Superior temporal gyrus (tissue), 1 donor: ENCODE data around the gene CABLES1.
"Not testable (repeated sequence)": the region's sequence is repeated elsewhere in the genome, so short reads cannot be mapped to it uniquely, and the experiment has no call there.

ENCODE experiments used
- DNase-seq: peaks from one replicate; pipeline ENCODE4 v3.0.0-alpha.2; 2016; ENCODE audit errors: extremely low spot score

CABLES1 gene

DNA sequence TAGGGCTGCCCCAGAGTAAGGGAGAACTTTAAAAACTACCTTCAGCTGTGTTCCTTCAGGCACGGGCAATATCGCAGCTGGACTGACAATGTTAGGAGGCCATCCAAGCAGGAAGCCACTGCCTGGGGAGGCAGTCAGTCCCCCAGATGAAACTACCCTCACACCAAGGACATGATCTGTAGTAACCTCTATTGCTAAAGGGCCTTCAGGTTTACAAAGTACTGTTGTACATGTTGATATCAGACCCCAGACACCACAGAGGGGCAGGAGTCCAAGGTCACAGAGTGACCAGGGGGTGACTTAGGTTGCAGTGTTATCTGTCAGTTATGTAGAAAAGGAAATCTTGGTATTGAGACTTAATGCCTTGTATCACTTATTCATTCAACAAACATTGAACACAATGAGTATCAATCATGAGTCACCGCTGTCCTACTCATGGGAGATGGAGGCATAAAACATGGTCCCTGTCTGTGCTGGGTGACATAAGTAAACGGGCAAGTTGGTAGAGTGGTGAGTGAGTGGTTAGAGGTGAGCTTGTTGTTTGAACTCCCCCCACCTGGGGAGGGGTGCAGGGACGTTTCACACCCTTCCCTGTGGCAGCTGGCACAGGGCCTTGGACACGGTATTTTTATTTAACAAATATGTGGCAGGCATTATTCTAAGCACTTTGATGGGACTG lies 7.1 kb downstream of the CABLES1 start:
- DNase-seq = no peak

DNA sequence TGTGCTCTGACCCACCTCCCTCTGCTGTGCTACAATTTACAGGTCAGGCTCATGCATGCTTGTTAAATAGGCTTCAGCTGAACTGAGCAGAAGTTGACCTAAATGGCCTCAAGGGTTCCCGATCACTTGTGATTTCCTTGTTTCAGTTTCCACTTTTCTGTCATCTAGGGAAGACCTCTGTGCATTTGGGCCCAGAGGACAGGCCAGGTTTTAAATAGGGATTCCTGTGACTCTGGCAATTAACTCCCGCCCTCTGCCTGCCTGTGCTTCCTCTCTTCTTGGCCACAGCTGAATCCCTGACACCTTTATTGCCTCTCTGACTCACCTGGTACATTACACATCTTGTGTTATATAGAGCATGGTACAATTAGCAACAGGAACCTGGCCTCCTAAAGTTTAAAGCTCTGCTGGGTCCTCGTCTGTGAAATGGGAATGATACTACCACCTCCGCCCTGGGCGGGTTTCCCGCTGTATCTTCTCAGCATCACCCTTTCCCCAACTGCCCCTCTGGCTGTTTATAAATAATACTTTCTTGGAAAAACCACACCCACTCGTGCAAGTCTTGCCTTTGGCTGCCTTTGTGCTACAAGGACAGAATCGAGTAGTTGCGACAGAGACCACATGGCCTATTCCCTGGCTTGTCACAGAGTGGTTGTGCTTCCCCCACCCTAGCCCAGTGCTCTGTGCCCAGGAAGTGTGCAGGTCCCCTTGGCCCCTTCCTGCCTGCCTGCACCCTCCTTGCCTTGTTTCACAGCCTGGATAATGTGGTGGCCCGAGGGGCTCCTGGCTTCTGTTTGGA lies 7.9 kb downstream of the CABLES1 start:
- no peak for DNase-seq

DNA sequence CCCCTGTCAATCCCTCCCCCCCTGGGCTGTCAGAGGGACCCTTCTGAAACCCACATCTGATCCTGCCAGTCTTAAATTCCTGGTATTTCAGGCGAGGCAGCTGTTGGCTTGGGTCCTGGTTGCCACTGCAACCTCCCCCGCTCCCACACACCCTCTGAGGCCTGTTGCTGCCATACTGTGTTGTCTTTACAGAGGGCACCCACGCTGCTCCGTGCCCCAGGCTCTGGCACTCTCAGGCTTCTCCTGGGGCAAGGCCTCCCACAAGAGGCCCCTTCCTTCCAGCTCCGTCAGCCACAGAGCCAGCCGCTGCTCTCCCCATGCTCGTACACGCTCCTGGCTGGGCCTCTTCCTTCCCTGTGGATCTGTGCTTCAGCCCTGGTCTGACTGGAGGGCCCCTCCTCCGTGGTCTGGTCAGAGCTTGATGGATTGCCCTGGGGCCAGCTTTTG lies 8.6 kb downstream of the CABLES1 start:
- no peak for DNase-seq

DNA sequence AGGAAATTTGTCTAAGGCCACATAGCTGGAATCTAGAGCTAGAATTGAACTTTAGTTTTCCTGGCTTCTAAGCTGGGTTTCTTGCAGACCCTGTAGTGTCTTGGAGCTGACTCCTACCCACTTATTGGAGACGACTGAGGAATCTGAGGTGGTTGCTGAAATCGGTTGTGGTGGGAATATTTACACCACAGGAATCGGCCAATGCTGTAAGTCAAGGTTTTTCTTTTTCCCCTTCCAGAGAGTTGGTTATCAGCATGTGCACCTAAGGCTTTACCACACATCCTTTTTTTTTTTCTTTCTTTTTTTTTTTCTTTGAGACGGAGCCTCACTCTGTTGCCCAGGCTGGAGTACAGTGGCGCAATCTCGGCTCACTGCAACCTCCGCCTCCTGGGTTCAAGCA lies 9.4 kb downstream of the CABLES1 start:
- DNase-seq = no peak

DNA sequence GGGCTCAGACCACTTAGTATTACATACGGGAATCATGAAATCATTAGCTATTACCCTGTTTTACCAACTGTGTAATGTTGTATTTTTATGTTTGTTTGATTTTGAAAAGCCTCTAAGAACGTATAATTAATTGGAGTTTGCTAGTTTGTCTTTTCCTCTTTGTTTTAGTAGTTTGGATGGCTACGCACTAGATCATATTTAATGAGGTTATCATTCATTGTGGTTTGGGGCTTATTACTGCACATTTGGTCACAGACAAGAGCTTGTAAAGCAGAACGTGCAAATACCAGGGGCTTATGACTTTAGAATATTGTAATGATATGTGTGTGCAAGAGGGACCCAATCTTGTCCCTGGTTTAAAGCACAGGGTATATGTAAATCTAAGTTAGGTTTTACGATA lies 10.3 kb downstream of the CABLES1 start:
- DNase-seq = no peak

DNA sequence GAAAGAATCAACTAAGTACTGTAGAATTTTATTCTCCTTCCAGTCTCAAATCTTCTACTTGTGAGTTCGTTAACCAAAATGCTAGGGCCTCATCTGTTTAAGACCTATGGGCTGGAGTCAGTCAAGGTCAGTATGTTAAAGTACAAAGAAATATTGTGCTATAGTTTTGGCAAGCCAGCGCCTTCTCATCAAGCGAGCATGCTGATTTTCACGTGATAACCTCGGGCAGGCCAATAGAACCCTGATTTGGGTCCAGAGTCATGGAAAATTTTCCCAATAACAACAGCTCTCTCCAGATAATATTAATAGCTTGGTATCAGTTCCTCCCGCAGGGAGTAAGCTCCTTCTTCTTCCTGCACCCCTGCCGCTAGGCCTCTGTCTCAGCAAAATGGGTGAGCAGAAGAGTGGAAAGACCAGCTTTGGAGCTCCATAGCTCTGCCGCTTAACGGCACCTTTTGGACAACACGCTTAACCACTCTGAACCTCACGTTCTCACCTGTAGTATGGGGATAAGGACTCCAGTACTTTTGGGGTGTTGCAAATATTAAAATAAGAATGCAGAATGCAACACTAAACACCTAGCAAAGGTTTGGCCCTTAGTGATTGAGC lies 11.7 kb downstream of the CABLES1 start:
- DNase-seq = no peak

DNA sequence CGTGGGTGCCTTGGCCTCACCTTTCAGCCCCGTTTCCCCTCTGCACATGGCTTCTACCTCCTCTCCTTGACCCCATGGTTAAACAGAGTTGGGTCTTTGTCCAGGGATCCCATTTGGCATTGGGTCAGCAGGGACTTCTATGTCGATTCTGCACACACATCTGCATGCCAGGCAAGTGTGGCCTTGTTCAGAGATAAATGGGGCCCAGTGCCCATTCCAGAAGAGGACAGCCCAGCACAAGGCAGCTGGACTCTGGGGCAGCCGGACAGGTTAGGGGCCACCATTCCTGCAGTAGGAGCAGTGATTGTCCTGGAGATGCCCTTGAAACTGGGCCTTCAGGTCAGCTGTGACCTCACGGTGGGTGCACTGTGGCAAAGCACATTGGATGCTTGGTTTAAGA lies 13.1 kb downstream of the CABLES1 start:
- no peak for DNase-seq

DNA sequence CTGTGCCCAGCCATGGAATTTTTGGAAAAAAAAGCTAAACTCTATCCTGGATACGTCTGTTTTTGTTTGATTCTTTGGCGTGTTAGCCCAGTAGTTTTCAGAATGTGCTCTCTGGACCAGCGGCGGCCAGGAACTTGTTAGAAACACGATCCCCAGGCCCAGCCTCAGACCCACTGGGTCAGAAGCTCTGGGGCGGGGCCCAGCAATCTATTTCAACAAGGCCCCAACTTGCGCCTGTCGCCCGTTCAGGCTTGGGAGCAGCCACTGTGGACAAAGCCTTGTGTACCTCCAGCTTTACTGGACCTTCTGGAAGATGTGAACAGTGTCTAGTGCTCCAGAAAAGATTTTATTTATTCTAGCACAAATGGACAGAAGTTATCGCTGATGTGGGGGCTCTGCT lies 14.3 kb downstream of the CABLES1 start:
- DNase-seq = no peak

DNA sequence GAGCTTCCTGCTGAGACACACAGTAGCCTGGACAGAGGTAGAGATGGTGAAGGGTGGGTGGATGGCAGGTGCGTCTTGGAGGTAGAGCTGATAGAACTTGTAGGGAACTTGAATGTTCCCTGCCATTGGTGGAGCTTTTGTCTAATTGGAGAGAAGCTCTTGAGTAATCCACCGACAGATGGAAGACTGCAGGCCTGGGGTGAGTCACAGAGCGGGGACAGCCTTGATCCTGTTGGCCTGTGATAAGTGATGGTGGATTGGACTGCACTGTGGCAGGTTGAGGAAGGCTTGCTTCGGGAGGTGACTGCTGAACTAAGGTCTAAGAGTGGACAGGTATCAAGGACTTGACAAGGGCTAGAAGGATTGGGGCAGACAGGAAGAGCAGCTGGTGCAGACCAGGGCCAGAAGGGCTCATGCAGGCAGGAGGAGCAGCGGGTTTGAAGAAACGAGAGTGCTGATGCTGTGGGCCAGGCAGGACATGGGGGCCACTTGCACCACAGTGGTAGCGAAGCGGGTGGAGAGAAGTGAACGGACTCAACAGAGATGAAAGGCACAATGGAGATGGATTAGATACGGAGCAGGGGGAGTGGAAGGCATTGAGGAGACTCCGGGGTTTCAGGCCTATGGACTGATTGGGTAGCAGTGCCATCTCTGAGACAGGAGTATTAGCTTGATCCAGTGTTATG lies 16.3 kb downstream of the CABLES1 start:
- DNase-seq = no peak

DNA sequence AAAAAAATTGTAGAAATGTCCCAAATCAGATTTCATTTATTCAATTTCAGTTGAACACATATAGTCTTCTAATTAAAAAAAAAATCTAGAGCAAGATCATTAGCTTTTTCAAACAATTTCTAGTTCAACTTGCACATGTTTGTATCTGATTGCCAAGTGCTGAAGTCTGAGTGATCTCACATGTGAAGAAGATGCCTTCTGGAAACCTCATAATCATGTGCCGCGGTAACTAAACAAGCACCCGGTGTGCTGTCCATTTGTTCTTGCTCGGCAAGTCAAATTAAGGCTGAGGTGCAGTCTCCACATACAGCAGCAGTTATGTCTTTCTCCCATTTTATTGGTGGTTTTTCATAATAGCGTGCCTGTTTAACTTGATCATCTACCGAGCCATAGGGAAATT lies 18.7 kb downstream of the CABLES1 start:
- no peak for DNase-seq

DNA sequence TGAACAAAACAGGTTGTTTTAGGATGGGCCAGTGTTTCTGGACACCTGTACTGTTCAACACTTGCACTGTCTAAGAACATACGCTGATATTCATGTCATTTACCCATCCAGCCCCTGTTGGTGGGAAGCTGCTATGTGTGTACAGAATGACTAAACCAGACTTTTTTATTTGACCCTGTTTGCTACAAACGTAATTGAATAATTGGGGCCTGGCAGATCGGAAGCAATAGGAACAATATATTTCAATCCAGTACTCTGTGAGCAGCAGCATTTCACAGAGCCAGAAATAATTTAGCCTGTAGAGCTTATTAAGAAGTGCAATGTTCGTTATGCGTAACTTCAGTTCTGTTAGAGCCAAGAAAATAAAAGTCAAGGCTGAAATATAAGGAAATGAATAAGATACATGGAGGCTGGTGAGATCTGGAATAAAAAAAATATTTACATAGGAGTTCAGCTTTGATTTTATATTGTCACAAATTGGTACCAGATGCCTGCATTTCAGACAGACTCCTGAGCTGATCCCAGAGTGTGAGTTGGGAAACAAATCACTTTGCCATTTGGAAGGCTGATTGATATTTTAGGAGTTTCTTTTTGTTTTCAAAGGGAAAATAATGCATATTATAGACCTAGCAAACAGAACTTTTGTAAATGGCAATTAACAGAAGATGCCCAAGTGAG lies 19.7 kb downstream of the CABLES1 start:
- no peak for DNase-seq

DNA sequence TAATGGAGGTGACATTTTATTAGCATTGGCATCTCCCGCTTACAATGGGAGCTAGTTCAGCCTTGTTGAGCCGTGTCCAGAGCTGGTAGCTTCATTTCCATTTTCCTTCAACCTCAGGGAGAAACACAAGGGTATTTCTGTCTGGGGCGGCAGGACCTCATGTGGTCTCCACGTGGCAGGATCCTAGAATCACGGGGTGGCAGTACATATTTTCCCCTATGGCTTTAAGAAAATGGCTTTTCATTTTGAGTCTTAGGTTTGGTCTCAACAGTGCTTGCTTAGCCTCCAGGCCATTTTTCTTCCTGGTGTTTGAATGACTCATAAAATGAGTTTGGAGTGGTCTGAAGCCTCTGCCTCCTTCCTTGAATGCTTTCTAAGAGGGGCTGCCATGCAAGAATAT lies 20.3 kb downstream of the CABLES1 start:
- DNase-seq = no peak

DNA sequence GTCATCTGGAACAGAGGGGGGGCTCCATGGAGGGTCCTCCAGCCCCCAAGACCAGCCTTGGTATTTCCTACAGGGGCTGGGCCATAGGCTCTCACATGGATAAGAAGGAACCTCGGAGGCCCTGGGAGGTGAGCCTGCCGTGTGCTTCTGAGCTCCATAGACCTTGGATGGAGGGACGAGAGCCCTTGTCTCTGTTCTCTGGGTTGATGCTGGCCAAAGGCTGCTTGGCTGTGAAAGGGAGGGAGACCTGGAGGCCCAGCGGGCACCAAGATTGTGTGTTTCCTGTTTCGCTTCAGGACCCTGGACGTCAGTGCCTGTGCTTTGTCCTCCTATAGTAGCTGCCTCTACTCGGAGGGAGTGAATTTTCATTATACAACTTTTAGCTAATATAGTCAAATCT lies 20.8 kb downstream of the CABLES1 start:
- DNase-seq = no peak

DNA sequence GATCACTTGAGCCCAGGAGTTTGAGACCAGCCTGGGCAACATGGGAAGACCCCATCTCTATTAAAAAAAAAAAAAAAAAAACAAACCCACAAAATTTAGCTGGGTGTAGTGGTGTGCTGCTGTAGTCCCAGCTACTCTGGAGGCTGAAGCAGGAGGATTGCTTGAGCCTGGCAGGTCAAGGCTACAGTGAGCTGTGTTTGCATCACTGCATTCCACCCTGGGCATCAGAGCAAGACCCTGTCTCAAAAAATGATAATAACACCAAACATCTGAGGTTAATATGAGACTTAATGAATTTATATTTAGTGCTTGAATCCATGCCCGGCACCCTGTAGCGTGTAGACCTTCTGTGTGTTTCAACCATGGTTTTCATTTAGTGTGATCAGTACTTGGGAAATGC lies 22.8 kb downstream of the CABLES1 start:
- DNase-seq = no peak

DNA sequence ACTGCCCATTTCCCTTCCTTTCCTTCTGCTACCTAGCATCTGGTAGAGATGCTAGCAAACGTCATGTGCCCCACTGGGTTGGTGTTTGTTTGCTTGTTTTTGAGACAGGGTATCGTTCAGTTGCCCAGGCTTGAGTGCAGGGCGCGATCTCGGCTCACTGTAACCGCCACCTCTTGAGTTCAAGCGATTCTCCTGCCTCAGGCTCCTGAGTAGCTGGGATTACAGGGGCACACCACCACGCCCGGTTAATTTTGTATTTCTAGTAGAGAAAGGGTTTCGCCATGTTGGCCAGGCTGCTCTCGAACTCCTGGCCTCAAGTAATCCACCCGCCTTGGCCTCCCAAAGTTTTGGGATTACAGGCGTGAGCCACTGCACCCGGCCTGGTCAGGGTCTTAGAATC lies 23.6 kb downstream of the CABLES1 start:
- DNase-seq = not testable (repeated sequence)

DNA sequence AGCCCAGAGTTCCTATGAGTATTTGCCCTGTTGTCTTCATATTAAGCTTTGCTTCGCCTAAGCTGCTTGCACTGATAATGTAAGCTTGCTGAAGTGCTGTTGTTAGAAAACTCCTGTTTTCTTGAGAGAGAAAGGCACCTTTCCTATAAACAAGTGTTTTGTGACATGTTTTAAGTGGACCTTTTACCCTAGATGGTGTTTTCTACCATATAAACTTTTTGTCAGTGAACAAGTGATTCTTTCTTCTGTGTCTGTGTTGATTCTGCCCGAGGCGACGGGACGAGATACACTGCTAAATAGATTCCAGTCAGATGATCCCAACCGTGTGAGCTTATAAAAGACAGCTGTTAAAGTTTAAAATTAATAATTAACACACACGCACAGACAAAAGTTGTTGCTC lies 24.1 kb downstream of the CABLES1 start:
- DNase-seq = no peak

DNA sequence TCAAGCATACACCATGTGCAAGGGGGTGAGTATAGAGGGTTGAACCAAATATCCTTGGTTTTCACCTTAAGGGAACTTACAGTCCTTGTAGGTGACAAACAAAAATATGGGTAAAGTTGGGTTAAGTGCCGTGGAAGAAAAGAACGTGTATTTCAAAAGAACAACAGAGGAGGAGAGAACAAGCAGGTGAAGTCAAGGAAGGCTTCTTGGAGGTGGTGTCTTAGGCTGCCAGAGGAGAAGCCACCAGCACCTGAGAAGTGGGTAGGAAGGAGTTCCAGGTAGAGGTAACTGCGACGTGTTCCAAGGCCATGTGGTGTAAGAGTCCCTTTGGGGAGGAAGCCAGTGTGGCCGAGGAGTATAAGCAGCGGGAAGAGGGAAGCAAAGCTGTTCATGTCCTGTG lies 27.2 kb downstream of the CABLES1 start:
- DNase-seq = no peak

DNA sequence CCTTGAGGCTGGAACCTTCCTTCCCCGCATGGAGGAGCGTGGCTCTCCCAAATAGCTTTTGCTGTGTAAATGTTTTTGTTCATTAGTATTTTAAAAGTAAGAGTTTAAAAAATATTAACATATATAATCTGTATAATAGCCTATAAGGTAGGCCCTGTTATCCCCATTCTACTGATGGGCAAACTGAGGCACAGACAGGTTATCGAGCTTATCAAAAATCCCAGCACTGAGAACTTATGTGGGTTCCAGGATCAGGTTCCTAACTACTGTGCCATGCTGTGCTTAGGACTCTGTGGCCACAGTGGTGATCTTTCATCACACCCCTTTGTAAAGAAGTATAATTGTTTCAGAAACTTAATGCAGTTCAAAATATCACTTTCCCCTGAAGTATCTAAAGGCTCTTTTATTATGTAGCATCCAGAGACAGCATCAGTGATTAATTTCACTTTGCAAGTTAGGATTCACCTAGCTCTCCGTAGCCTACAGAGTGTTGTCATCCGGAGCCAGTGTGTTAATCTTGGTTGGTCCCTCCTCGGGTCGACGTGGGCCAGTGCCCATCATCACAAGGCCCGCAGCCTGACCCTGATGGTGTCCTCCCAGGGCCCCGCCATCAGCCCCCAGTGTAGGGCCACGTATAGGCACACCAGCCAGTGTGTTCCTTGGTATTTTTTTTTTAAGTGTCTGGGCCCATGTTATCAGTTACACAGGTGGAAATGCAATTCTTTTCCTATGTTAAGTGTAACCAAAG lies 28.7 kb downstream of the CABLES1 start:
- no peak for DNase-seq

DNA sequence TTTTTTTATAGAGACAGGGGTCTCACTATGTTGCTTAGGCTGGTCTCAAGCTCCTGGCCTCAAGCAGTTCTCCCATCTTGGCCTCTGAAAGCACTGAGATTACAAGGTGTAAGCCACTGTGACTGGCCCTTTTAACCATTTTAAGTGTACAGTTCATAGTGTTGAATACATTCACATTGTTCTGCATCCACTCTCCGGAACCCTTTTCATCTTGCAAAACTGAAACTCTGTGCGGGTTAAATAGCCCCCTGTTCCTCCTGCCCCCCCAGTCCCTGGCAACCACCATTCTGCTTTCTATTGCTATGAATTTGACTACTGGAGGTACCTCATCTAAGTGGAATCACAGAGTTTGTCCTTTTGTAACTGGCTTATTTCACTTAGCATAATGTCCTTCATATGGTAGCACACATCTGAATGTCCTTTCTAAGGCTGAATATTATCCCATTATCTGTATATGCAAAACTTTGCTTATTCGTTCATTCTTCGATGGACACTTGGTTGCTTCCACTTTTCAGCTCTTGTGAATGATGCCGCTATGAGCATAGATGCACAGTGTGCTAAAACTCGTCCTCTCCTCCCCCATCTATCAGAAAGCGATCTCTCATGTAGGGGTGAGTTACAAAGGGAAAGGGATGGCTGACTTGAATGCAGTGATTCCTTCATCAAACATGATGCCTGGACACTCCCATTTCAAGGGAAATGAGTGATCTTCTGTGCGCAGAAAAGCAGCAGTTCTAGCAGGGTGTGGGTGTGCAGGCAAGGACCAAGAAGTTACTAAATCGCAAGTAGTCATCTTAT lies 30.2 kb downstream of the CABLES1 start:
- no peak for DNase-seq

DNA sequence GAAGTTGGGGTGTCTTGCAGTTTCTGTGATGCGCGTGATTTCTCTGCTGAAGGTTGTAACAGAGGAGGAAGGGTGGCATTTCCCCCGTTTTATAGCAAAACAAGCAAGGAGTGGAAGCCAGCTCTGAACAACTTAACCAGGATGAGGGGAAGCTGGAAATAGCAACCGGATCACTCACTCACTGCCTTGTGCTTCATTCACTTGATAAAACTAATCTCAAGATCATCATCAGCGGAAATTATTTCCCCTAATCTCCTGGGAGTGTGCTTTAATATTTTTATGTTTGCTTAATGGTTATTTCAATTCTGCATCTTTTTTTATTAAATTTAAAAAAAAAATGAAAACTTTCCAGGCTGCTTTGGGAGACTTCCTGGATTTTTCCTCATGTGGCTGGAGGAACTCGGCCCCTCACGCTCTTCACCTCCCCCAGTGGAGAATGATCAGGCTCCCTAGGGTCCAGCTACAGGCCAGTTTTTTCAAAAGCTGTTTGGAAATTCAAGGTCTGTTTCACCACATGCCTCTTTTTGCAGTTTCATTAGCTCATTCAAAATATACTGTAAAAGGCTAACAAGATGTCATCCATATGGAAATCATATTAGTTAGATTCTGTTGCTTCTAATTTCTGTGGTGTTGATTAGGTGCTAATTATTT lies 31.7 kb downstream of the CABLES1 start:
- no peak for DNase-seq
